ENCODE data around the gene RAB6D.
"Not testable (repeated sequence)": the region's sequence is repeated elsewhere in the genome, so short reads cannot be mapped to it uniquely, and the experiment has no call there.

Gene RAB6D
- total RNA-seq = 0 to 0.36 (median 0.19) reads per million in 4 experiments

DNA sequence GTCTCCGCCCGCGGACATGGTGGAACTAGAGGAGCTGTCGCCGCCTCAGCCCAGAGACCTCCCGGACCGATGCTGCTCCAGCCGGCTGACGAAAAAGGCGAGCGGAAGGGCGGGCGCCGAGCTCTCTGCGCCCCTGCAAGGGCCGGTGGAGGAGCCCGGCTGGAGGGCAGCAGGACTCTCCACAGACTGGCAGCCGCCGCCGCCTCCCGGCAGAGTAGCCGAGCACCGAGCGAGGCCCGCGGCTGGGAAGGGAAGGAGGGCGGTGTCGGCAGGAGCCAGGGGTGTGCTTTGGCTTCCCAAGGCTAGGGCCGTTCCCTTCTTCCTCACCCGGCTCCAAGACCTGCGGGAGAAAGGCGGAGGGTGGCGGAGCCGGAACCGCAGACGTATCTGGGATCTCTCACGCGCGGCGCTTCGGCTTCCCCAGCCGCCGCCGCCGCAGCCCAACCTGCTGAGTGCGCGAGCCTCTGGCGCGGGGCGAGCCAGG, at the start of gene RAB6D:
Gene RAB6D, minus strand, starts transcription at position 466 of the 484 bp plus-strand sequence. Its CDS starts 448 bp downstream, at position 18.
- not testable (repeated sequence) for DNase-seq

GRCh38 chr2:131413148-131413747, 49.3 kb upstream of the RAB6D start:
- no peak for DNase-seq

GRCh38 chr2:131410173-131410572, 46.2 kb upstream of the RAB6D start:
- DNase-seq = no peak

DNA sequence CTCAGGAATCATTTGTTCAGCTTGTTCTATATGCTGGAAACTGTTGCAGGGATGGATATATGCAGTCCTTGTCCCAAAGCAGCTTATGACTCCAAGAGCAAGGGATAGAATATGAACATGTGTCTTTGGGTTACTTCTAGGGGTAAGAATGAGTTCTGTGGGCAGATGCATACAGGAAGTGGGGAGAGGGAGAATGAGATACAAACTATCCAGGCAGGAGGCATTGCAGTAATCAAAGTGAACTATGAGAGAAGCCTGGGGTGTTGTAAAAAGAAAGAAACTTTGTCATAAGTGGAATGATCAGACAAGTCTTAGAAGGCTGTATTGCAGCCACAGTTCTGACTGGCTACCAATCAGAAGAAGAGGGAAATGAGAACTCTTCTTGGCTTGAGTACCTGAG, 44.8 kb upstream of the RAB6D start:
- DNase-seq = no peak

DNA sequence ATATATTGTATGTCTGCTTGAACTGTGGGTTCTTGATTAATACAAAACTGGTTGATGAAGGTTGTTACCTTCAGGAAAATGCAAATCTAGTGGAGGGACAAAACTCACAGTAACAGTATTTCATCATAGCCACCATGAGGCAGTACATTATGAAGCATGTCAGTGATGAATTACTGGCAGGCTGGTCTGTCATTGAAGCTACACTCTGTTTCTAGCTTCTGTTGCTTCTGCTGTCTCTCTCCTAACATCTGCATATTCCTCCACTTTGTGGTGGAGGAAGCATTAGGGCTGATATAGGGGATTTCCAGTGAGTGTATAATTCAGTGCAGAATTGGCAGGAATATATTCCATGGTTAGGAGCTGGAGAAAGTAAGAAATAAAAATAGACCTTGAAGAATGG, 44.2 kb upstream of the RAB6D start:
- DNase-seq = no peak

DNA sequence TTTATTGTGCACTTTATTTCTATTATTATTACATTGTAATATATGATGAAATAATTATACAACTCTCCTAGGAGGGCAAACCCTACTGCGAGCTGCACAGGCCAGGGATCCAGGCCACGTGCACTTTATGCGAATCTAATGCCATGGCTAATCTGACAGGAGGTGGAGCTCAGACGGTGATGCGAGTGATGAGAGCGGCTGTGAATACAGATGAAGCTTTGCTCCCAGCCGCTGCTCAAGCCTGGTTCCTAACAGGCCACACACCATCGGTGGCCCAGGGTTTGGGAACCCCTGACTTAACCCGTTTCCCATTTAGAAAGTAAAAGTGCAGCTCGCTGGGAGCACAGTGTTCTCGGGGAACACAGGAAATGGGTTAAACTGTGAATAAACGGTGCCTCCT, 40.8 kb upstream of the RAB6D start:
- no peak for DNase-seq

- no peak for DNase-seq
Measured at GRCh38 chr2:131402320-131403039, 38.5 kb upstream of the RAB6D start.

DNA sequence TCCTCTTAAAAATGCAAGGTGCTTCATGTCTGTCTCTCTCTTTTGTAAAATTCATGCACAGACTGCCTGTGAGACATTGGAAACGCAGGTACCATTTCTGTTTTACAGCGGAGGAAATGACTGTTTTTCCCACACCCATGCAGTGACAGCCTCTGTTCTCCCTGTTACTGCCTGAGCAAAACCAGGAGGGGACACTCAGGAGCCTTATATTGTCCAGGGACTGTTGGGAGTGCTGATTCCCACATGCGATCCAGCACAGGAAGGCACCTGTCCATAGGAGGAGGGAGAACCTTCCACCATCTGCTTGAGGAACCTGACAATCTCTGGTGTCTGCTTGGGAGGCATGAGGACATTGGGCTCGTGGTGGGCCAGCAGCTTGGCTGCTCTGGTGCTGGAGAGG, 36.9 kb upstream of the RAB6D start:
- DNase-seq = no peak

- DNase-seq = not testable (repeated sequence)
Measured at GRCh38 chr2:131400441-131400840, 36.5 kb upstream of the RAB6D start.

- DNase-seq = not testable (repeated sequence)
Measured at GRCh38 chr2:131396209-131396608, 32.2 kb upstream of the RAB6D start.

DNA sequence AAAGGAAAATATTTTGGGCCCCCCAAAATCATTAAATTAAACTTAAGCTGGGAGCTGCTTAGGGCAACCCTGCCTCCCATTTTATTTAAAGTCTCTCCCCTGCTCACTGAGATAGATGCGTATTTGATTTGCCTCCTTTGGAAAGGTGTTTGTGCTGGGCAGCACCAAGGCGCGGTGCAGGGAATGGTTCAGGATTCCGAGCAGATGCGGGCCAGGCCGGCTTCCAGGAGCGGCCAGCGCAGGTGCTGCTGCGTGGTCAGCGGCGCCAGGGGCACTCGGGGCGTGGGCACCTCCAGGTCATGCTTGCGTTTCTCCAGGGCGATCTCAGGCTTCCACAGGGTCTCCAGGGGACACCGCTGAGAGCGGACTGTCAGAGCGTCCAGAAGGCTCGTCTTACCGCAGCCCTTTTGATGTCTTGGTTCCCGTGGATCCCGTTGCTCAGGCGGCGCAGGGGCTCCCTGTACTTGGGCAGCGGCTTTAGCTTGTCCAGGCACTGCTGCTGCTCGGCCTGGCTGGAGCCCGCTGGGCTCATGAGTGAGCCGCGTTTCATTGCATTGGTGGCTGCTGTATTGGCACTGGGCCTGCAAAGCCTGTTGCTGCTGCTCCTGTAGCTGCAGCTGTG, 31.2 kb upstream of the RAB6D start:
- not testable (repeated sequence) for DNase-seq

DNA sequence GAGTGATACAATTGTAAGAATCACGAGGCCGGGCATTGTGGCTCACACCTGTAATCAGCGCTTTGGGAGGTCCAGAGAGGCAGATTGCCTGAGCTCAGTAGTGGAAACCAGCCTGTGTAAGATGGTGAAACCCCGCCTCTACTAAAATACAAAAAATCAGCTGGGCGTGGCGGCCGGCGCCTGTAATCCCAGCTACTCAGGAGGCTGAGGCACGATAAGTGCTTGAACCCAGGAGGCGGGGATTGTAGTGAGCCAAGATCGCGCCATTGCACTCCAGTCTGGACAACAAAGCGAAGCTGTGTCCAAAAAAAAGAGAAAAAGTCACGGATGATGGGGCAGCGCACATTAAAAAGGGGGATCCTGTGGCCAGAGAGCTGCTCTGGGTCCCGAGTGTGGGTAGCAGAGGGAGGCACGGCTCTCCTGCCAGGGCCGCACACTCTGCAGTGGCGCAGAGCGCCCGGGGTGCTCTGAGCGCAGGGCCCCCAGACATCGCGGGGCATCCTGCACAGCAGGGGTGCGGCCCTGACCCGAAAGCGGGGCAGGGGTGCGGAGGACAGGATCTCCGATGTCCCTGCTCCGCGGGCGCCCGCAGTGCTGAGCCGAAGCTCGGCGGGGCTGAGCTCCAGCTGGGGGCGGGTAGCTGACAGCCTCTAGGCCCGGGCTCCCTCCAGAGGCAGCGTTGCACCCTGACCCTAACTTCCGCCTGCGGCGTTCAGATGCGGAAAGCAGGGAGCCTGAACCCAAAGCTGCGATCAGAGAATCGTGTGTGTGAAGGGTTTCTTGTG, 30.4 kb upstream of the RAB6D start:
- no peak for DNase-seq

DNA sequence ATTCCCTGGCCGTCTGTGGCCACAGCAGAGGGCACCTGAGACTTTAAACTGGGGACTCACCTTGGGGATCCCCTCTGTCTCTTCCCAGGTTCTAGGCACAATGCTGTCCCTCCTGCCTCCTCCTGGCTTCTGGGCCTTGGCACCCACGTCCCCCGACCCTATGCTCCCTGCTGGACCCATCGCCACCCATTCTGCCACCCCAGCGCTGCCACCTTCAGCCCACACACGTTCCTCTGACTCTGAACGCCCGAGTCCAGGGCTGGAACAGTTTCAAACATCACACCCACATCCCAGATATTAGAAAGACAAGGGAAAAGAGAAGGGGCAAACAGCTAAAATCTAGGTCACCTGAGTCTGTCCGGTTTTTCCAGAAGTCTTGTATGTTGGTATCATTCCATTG, 28.0 kb upstream of the RAB6D start:
- DNase-seq = not testable (repeated sequence)

DNA sequence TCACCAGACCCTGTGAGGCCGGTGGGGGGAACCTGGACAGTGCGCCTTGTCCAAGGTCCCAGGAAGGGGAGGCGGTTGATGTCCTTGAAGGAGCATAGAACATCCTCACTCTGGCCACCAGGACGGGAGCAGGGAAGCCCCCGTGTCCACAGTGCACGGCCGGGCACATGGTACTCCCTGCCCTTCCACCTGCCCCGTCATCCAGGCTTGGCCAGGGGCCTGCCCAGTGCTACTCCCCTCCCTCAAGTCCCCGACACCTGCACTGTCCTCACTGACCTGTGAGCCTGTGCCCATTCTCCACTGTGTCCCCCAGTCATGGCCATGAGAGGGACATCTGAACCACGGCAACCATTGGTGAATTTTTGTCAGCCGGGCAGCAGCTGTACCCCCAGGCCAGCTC, 27.5 kb upstream of the RAB6D start:
- not testable (repeated sequence) for DNase-seq

- DNase-seq = not testable (repeated sequence)
Measured at GRCh38 chr2:131390495-131391130, 26.6 kb upstream of the RAB6D start.

DNA sequence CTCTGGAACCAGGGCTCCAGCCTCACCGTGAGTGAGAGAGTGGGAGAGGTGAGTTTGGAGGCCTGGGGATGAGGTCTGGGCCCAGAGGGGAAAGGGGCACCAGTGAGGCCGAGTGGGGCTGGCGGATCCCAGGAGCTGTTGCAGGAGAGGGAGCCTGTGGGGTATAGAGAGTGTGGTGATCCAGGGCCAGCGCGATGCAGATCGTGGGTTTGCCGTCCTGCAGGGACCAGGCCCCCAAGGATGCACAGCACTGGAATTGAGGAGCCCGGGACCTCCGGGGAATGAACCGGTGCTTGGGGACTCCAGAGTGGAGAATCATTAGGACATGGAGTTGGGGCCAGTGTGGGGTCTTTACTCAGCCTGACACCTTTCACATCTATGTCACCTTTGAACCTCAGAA, 25.7 kb upstream of the RAB6D start:
- no peak for DNase-seq

DNA sequence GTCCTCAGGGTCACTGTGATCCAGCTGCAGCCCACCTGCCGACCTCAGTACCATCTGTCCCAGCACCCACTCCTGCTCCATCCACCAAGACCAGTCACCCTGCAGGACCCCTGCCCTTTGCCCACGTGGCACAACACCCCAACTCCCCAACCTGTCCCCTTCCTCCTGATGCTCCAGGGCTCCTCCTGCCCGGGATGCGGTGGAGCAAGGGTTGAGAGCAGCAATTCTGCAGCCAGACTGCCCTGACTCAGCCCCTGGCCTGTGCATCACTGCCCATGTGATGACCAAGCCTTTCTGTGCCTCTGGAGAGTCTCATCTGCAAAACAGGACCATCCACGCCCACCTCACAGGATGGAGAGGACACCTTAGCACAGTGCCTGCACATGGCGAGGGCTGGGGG, 24.9 kb upstream of the RAB6D start:
- DNase-seq = not testable (repeated sequence)

- DNase-seq = not testable (repeated sequence)
Measured at GRCh38 chr2:131373111-131373510, 9.1 kb upstream of the RAB6D start.

DNA sequence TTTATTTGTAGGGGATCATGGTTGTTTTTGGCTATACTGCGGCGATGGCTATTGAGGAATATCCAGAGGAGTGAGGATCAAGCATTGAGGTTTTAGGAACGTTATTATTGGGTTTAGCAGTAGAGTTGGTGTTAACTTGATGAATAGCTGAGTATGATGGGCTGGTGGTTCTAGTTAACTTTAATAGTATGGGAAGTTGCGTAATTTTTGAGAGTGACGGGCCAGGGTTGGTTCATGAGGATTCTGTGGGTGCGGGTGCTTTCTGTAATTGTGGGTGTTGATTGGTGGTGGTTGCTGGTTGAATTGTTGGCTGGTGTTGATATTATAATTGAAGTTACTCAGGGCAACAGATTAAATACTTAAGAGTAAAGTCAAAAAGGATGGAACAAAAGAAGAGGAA, 6.0 kb upstream of the RAB6D start:
- DNase-seq = no peak

GRCh38 chr2:131368493-131369066, 4.6 kb upstream of the RAB6D start:
- not testable (repeated sequence) for DNase-seq

DNA sequence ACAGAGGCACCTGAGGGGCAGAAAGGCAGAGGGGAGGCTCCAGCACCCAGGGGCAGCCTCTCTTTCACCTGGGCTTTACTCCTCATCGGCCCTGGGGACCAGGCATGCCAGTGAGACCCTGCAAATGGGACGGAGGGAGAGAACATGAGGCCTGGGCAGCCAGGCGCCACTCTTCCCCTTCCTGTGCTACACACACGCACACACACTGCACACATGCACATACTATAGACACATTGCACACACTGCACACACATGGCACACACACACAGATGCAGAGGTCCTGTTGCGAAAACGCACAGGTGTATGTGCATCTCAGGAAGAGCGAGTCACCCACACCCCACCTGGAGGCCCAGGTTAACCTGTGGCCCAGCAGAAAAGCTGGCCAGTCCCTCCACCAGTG, 3.4 kb upstream of the RAB6D start:
- DNase-seq = no peak

DNA sequence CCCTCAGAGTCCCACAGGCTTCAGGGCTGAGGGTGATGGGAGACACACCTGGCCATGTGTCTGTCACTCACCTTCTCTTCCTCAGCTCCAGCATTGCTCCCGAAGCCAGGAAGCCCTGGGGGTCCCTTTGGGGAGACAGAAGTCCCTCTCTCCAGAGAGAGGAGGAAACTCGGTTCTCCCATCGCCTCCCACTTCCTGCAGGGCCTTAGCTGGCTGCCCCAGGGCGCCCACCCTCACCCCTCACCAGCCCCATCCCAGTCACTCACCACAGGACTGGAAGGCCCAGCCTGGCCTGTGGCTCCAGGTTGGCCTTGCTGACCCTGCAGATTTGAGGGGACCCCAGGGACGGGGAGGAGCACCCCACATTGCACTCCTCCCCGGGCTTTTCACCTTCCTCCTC, 2.7 kb upstream of the RAB6D start:
- no peak for DNase-seq

Measured in effector CD8-positive, alpha-beta T cell (primary cell).